GM12892 (cell line): Measurements from ENCODE around the gene FAM107B.

Experiments
- POLR2A ChIP-seq: IDR thresholded peaks from 2 replicates; pipeline ENCODE4 v1.6.1; 2011; ENCODE audit warnings: low read depth, low read length, control low read depth
- TAF1 ChIP-seq: IDR thresholded peaks from 2 replicates; pipeline ENCODE4 v1.6.1; 2011; ENCODE audit warnings: low read depth, mild to moderate bottlenecking, control low read depth, low read length, borderline replicate concordance

DNA sequence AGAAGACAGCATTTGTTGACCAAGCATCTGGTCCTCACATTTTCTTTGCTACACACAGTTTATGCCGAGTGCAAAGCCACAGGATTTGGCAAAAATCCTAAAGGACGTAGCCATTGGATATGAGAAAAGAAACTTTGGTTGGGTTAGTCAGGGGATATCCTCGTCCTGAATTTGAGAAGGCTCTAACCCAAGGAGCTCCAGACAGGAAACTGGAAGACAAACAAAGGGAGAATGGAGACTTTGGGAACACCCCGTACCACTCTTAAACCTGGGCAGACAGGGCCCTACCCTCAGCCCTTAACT lies 297.3 kb downstream of the FAM107B start:
- TF ChIP-seq POLR2A (no peak), TAF1 (no peak)
